ENCODE results near the gene TGFBR1.

TGFBR1 gene

GRCh38 chr9:99108131-99108530, 3.2 kb downstream of the TGFBR1 start:
- DNase-seq: no peak

- peak; percentile 61 for DNase-seq
Observed at GRCh38 chr9:99109522-99109921, 4.6 kb downstream of the TGFBR1 start.

- DNase-seq: no peak
Observed at GRCh38 chr9:99112750-99113413, 8.0 kb downstream of the TGFBR1 start.

- DNase-seq: no peak
Observed at GRCh38 chr9:99113414-99114048, 8.6 kb downstream of the TGFBR1 start.

- no peak for DNase-seq
Observed at GRCh38 chr9:99114049-99114440, 9.1 kb downstream of the TGFBR1 start.

- no peak for DNase-seq
Observed at GRCh38 chr9:99114846-99115500, 10.1 kb downstream of the TGFBR1 start.

GRCh38 chr9:99116003-99116411, 11.1 kb downstream of the TGFBR1 start:
- no peak for DNase-seq

- DNase-seq: no peak
Observed at GRCh38 chr9:99118782-99119466, 14.0 kb downstream of the TGFBR1 start.

GRCh38 chr9:99119976-99120655, 15.2 kb downstream of the TGFBR1 start:
- no peak for DNase-seq

GRCh38 chr9:99121604-99122003, 16.7 kb downstream of the TGFBR1 start:
- DNase-seq: no peak

GRCh38 chr9:99124534-99125255, 19.8 kb downstream of the TGFBR1 start:
- no peak for DNase-seq

- DNase-seq: no peak
Observed at GRCh38 chr9:99125446-99125845, 20.5 kb downstream of the TGFBR1 start.

- DNase-seq: no peak
Observed at GRCh38 chr9:99126312-99126711, 21.4 kb downstream of the TGFBR1 start.

- DNase-seq: no peak
Observed at GRCh38 chr9:99127356-99128132, 22.6 kb downstream of the TGFBR1 start.

- DNase-seq: no peak
Observed at GRCh38 chr9:99128133-99128406, 23.2 kb downstream of the TGFBR1 start.

GRCh38 chr9:99129091-99129490, 24.2 kb downstream of the TGFBR1 start:
- DNase-seq: no peak

GRCh38 chr9:99130069-99130468, 25.2 kb downstream of the TGFBR1 start:
- no peak for DNase-seq

GRCh38 chr9:99133145-99133544, 28.2 kb downstream of the TGFBR1 start:
- DNase-seq: no peak

- no peak for DNase-seq
Observed at GRCh38 chr9:99134893-99135341, 30.0 kb downstream of the TGFBR1 start.

- DNase-seq: no peak
Observed at GRCh38 chr9:99135456-99135855, 30.5 kb downstream of the TGFBR1 start.

GRCh38 chr9:99137225-99137624, 32.3 kb downstream of the TGFBR1 start:
- DNase-seq: no peak

- no peak for DNase-seq
Observed at GRCh38 chr9:99137891-99138290, 33.0 kb downstream of the TGFBR1 start.

Measured in hematopoietic multipotent progenitor cell treated with erythropoietin and hydrocortisone succinate and interleukin-3 and kit ligand, for 8 days (in vitro differentiated cells).